Endometrial microvascular endothelial cells (primary cell): Measurements from ENCODE around the gene NIBAN1. TPM values are rescaled to one million over a fixed set of nuclear protein-coding genes. Genes with fewer than 3 reads are reported as not detected.
"Not testable (repeated sequence)": the region's sequence is repeated elsewhere in the genome, so short reads cannot be mapped to it uniquely, and the experiment has no call there.

Source experiments
- in situ Hi-C: cut with HindIII; loops from 2 replicates; pipeline ENCODE4 v1.10.0; 2017; ENCODE audit warnings: low sequenced_read_pairs, low pct_unique_long_range_greater_than_20kb; ENCODE audit errors: inconsistent ontology term
- total RNA-seq: library from RNA; depleted of rRNA; stranded (reverse); fragments of >200 nt; gene quantifications from one replicate; pipeline ENCODE4 v1.2.3, GENCODE V29; 2015; ENCODE audit errors: inconsistent ontology term

NIBAN1 gene
- total RNA-seq, 1 donor from 2014 or later: 21.0 TPM

DNA sequence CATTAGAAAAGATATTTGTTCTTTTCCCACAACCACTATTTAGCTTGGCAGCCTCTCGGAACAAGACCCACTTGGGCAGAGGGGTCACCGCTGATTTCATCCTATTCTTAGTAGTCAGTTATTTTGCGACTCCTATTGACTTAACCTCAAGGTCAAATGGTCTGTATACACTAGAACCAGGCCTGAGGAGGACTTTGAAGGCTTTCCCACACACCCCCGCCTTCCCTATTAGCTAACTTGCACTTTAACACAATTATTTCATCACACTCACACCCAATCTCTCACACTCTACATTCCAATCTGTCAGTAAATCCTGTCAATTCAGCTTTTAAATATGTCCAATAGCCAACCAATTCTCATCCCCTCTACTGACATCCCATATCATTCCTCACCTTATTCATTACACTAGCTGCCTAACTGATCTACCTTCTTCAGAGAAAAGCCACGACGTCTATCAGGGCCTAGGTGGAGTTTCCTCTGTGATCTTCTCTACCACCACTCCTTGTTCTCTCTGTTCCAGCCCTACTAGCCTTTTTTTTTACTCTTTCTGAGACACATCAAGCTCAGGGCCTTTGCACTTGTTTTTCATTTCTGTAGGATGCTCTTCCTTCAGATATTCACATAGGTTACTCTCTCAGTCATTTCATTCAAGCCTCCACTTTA lies 1.0 kb upstream of the NIBAN1 start:
- in situ Hi-C loops: no loop called here

DNA sequence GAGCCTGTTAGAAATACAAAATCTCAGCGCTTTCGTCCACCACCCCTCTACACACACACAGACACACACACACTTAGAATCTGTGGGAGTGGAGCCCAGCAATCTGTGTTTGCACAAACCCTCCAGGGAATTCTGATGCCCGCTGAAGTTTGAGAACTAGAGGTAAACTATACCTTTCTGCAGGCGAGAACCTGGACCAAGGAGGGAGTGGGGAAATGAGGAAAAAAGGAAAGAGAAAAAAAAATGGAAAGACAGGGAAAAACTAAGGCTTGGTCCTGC lies 468 bp upstream of the NIBAN1 start:
- in situ Hi-C loops: no loop called here

DNA sequence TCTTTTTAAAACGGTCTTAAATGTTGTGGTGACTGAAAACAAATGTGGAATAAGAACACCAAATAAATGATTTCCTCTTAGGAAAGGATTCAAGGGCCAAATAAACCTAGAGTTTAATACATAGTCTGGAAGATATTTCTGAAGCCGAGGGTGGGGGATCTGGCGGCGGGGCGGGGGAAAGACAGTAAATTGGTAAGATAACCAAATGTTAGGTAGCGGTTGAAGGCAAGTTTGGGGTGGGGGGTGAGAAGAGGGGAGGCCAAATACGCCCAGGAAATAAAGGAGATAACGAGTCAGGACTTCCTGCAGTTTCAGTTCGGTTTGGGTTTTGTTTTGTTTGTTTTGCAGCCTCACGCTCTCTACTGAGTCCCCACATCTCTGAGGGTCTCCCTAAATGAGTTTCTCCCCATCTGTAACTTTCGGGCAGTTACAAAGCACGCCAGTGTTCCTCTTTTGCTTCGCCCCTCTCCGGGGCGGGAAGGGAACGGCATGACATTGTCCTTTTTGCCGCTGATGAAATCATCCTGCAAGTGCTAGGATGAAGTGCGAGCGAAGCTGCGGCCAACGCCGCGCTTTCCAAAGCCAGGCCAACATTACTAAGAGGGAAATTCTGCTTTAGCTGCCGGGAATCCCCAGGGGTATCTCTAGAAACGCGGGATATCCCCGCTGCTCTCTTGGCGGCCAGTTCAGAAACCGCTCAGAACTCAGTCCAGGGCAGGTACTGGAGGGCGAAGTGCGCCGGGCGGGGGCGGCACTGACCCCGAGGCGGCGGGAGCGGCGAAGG lies 844 bp downstream of the NIBAN1 start:
- in situ Hi-C loops: no loop called here

DNA sequence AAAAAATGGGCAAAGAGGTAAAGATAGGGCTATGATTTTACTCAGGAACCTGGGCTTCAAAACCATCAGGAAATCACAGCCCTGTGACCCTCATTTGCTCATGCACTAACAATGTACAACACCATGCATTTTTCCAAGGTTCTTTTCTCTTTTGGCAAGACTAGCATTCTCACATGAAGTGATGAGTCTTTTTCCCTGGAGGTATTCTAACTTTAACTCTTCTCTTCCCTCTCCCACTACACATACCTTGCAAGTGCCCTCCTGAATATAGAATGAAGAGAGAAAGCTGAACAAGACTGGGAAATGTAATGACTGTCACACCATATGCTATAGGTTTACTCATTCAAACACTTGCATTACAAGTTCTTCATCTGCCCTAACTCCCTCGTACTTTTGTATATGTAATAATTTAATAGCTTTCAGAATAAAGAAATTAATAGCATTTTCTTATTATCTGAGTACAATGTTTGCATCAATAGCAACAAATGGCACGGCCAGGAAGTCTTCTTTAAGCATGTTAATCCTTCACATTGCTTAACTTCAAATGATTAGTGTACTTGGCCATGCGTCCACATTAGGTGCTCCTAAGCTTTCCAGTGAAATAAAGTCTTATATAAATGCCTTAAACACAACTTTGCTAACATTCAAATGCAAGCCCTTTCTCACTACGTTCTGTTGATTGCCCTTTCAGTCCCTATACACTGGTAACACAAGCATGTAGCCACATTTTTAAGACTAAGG lies 1.8 kb downstream of the NIBAN1 start:
- in situ Hi-C loops: no loop called here

DNA sequence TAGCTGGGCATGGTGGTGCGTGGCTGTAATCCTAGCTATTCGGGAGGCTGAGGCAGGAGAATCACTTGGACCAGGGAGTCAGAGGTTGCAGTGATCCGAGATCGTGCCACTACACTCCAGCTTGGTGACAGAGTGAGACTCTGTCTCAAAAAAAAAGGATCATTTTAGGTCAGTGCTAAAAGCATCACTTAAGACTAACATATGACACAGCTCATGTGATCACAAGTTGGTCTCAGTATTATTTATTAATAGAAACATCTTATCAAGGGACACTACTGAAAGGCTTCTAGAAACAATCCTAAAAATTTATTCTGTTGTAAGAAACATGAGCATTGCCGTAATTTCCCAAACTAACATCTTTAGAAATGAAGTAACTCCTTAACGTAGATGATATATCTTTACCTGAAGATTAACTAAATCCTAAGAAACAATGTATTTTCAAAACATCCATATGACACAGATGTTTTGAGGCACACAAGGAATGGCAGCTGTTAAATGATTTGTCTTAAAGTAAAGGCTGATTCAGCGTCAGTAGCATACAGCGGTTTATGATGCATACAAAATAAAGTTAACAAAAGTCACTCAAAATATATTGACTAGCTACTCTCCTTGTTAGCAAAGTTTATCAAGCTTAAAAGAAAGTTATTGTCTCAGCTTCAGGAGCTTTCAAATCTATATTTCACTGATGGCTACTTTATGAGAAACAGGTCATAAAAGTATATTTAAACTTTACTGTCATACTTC lies 2.6 kb downstream of the NIBAN1 start:
- in situ Hi-C loops: no loop called here

DNA sequence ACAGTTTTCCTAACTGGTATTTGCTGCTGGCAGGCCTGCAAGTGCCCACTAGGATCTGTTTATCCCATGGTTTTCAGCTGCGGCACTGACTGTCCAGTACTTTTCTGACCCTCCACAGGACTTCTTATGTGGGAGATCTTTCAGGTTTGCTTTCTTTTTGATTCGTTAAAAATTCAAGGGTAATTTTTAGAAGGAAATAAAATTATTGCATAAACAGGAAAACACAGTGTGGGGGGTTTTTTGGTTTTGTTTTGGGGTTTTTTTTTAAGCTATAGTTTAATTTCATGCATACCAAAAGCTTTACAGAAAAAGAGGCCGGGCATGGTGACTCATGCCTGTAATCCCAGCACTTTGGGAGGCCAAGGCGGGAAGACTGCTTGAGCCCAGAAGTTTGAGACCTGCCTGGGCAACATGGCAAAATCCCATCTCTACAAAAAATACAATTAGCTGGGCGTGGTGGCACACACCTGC lies 3.6 kb downstream of the NIBAN1 start:
- in situ Hi-C loops: no loop called here

DNA sequence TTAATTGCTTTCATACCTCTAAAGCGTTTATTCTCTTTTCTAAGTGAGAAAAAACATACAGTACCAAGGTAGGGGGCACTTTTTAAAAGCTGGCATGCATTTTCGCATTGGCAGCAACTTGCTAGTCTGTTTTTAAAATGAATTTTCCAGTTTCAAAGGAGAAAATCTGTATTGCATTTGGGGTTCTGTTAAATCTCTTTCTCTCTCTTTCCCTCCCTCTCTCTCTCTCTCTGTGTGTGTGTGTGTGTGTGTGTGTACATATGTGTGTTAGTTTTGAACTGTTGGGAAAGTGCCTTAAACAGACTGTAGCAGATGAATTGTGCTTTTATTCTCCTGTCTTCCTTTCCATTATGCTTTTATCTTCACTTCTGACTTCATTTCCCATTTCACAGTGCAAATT lies 7.3 kb downstream of the NIBAN1 start:
- in situ Hi-C loops: no loop called here

DNA sequence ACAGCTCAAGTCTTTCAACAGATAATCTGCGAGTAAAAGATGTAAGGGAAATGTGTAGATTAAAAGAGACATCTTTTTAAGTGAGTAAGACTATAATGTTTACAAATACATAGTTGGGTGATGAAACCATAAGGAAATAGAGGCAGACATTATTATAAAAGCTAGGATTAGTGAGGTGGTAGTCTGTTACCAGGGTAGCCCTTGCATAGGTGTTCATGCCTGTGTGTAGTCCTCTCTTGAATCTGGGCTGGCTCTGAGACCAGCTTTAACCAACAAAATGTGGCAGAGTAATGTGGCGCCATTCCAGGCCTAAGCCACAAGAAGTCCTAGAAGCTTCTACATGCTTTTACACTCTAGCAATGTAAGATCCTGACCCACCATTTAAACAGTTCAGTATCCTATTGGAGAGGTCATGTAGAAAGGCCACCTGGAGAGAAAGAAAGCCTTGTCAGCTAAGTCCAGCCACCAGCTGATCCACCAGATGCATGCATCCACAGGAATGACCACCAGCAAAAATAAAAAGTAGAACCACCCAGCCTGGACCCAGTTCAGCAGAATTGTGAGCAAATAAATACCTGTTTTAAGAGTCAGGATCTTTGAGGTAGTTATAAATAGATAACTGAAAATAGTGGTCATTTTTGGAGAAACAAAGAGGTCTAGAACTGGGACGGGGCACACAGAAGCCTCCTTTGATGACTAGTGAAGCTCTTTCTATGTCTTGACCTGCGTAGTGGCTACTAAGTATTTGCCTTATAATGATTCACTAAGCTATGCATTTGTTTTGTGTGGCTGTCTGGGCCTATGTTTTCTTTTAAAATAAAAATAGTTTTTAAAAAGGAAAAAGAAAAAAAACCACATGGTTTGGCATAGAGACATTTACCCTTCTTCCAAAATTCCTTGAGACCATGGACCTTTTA lies 8.1 kb downstream of the NIBAN1 start:
- in situ Hi-C loops: no loop called here

DNA sequence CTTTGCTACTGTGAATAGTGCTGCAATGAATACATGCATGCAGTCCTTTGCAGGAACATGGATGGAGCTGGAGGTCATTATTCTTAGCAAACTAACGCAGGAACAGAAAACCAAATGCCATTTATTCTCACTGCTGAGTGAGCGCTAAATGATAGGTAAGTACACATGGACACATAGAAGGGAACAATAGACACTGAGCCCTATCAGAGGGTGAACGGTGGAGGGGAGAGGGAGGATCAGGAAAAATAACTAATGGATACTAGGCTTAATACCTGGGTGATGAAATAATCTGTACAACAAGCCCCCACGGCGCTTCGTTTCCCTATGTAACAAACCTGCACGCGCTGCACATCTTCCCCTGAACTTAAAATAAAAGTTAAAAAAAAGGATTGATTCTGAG lies 8.9 kb downstream of the NIBAN1 start:
- in situ Hi-C loops: no loop called here

DNA sequence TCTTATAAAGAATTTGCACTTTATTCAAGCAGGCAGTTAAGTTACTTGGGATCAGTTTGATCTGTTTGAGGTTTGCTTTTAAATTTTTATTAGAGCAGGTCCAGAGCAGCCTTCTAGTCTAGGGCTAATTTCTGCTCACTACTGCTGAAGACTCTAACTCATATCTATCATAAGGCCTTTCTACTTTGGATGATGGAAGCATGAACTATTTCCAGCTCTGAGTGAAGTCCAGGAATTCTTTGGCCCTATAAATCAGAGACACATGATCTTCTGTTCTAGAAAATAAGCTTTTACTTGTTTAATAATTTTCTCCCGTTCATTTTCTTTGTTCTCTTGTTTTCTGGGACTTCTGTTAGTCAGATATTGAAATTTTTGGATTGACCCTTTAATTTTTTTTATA lies 14.7 kb downstream of the NIBAN1 start:
- in situ Hi-C loops: no loop called here

DNA sequence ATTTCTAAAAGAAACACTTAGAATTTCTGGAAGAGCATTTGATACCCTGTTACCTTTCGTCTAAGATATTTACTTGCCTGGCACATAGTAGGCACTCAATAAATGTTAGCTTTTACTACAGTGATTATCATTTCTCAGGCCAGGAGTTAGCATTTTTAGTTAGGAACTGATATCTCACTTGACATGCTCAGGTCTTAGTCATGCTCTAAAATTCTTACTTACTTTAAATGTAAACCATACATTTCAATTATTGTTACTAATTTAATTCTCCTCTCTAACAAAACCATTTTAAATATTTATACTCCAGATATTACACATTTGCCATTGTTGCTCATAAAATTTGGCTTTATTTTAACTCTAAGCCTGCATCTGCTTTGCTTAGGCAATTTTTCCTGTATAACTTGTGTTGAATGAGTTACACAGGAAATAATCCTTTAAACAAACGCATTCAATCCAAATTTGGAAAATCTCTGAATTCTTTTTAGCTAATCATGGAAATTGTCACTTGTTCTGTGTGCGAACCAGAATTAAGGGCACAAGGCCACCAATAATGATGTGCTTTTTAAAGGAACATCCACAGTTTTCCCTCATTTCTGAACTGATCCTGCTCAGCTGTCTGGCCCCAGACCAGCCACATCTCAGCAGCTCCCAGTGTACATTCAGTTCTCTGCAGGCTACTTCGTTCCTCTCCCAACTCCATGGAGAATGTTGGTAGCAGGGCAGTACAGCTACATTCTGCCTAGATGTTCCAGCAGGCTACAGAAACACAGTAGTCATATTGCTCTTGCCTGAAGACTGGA lies 15.6 kb downstream of the NIBAN1 start:
- in situ Hi-C loops: no loop called here

DNA sequence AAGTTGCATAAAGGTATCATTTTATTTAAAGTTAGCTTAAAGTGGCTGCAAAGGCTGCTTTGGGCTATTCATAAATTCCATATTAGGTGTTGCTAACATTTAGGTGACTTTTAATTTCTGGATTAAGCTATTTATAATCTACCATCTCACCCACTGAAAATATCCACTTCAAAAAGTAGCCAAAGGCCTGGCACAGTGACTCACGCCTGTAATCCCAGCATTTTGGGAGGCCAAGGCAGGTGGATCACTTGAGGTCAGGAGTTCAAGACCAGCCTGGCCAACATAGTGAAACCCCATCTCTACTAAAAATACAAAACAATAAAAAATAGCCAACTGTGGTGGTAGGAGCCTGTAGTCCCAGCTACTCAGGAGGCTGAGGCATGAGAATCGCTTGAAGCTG lies 16.4 kb downstream of the NIBAN1 start:
- in situ Hi-C loops: not testable (repeated sequence)

DNA sequence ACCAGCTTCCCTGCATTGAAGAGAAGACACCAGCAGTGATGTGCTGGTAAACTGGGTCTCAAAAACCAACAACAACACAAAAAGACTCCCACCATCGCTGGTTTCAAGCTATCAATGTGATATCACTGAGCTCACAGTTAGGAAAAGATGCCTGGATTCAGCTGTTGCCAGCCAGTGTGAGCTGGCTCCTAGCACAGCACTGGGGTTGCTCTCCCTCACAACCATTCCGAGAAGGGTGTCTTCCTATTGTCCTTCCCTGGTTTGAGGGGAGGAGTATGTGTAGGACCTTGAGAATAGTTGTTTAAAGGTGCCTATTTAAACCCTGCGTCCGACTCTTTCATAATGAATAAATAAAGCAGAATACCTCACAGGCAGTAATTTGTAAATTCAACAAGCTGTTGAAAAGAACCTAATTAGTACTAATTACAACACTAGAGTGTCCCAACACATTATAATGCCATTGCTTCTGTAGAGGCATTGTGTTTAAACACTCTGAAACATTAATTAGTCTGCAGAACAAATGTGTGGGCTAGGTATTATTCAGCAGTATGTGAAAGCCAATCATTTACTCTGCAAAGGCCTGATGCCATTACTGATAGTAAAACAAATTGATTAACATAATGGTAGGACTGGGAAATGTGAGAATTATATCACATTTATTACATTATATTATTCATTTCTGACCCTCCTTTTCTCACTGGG lies 17.2 kb downstream of the NIBAN1 start:
- in situ Hi-C loops: no loop called here

DNA sequence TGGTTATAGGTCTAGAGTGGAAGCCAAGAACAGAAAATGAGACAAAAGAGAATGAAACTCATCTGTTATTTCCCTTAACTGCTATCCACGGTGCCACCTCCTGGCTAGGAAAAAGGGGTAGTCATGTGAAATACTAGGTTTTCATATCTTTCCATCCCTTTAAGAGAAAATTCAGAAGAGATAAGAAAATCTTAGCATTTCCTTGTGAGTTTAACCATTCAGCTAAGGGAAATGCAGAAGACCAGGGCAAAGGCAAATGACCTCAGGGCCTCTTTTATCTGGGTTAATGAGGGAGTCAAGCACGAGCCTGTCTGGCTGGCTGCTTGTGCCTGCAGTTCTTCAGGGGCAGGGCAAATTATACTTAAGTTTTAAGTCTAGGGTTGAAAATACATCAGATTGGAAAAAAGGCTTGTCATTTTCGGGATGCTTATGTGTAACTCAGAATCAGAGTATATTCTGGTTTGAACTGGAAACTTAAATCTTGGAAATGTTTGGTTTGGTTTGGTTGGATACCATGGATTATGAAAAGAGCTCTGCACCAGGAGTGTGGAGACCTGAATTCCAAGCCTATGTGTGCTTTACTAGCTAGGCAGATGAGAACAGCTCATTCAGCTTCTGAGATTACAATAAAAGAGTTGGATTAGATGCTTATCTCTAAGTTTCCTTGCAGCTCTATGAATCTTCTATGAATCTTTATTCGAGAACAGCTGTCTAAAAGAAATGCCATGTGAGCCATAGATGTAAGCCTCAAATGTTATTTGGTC lies 19.9 kb downstream of the NIBAN1 start:
- in situ Hi-C loops: no loop called here

DNA sequence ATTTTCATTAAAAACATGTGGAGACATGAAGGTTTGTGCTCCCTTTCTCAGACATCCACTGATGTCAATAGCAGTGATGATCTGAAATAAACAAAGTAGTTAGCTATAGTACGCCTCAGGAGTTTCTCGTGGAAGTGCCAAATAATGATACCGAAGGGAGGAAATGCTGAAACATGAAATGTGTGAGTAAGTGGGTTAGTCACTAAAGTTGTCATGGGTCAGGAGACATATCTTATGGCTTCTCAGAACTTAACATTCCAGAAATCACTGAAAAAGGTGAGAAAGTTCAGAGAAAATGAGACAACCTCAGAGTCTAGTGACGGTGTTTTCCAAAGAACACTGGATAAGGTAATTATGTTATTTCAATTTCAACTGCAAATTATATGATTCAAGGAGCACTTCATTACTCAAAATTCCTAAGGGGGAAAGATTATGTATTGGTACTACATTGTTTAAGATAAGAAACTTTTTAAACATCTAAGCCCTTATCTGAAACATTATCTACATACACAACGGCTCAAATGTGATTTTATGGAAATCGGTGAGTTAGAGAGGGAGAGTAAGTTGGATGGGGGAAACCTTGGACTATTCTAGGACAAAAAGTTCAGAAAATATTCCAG lies 20.6 kb downstream of the NIBAN1 start:
- in situ Hi-C loops: no loop called here

DNA sequence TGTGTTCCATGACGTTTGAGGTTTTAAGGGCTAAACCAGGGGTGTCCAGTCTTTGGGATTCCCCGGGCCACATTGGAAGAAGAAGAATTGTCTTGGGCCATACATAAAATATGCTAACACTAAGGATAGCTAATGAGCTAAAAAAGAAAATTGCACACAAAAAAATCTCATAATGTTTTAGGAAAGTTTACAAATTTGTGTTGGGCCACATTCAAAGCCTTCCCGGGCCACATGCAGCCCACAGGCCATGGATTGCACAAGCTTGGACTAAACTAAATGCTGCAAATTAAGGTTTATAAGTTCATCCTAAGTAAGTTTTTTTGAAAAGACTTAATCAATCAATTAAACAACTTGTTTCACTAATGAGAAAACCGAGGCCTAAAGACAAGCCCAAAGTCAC lies 21.9 kb downstream of the NIBAN1 start:
- in situ Hi-C loops: no loop called here
